ENCODE data around the gene DTYMK. TPM values are rescaled to one million over a fixed set of nuclear protein-coding genes. Genes with fewer than 3 reads are reported as not detected.

DTYMK gene
- total and polyA plus RNA-seq, 10 of the 15 experiments (the other 5 are each of a cell fraction or from before 2014, with no cell fraction given), result 7.0 to 220 (median 59.3) TPM

- in situ Hi-C loops (cut with MboI), result no loop called here
- no peak for ATAC-seq
- FAIRE-seq, result no peak
- H3K4me2 ChIP-seq (ENCODE audit: control insufficient read depth, insufficient read depth), result no peak overlapping the region
- H3K4me3 ChIP-seq, result no peak overlapping the region
- H3K4me1 ChIP-seq (ENCODE audit: control insufficient read depth, insufficient read depth, low read length), result peaks cover 7% of the 10 kb centered on the region; the same call in 1 of the 2 replicates
- ChIA-PET SMC1A (ENCODE audit: uncharacterized antibody, unreplicated experiment) (interaction anchor here (1.3 kb wide), 1 partner anchor 15 kb away, joined by 3 read pairs; no protein-coding TSS in a partner anchor), RAD21 (ENCODE audit: unreplicated experiment) (no interaction called here), POLR2A (no interaction called here), CTCF (no interaction called here)
- no peak overlapping the region for H3K27ac ChIP-seq (ENCODE audit: control insufficient read depth, insufficient read depth)
- peaks cover 38% of the 10 kb centered on the region for H3K79me2 ChIP-seq (ENCODE audit: control insufficient read depth, insufficient read depth, low read length)
- H3K27me3 ChIP-seq (replicated peaks in 1 of 2; ENCODE audit: control insufficient read depth in 2 of 2, insufficient read depth in 2 of 2, low read length in 1 of 2), result no peaks in the 10 kb centered on the region
- H3K36me3 ChIP-seq (ENCODE audit: control insufficient read depth in 2 of 2, insufficient read depth in 2 of 2, low read length in 1 of 2), result peaks cover 12 to 22% of the 10 kb centered on the region in 2 experiments; a peak in 3 of 4 replicates
- no TSS peak for BruUV-seq (replicated peaks)
- intact Hi-C loops (cut with micrococcal nuclease; ENCODE audit: unreplicated experiment), result no loop called here
- DNase-seq (ENCODE audit: low read depth, low spot score), result no peak
- 0 out of 2 replicates have a peak, but pooled peaks cover 2% of the 10 kb centered on the region for H4K20me1 ChIP-seq (ENCODE audit: control insufficient read depth, insufficient read depth)
- H2AFZ ChIP-seq (ENCODE audit: control insufficient read depth, low read depth, low read length), result no peak overlapping the region
- H3K9me3 ChIP-seq (replicated peaks; ENCODE audit: control insufficient read depth, insufficient read depth, low read length), result no peaks in the 10 kb centered on the region
- 97% methylated on average over 33 of the region's 39 CpGs for WGBS (ENCODE audit: insufficient coverage, insufficient replicate concordance, low lambda C conversion rate, missing lambda C conversion rate)
- no peak overlapping the region for H3K9ac ChIP-seq (ENCODE audit: control insufficient read depth, insufficient read depth, low read length)
- TF ChIP-seq, protein P1, sequence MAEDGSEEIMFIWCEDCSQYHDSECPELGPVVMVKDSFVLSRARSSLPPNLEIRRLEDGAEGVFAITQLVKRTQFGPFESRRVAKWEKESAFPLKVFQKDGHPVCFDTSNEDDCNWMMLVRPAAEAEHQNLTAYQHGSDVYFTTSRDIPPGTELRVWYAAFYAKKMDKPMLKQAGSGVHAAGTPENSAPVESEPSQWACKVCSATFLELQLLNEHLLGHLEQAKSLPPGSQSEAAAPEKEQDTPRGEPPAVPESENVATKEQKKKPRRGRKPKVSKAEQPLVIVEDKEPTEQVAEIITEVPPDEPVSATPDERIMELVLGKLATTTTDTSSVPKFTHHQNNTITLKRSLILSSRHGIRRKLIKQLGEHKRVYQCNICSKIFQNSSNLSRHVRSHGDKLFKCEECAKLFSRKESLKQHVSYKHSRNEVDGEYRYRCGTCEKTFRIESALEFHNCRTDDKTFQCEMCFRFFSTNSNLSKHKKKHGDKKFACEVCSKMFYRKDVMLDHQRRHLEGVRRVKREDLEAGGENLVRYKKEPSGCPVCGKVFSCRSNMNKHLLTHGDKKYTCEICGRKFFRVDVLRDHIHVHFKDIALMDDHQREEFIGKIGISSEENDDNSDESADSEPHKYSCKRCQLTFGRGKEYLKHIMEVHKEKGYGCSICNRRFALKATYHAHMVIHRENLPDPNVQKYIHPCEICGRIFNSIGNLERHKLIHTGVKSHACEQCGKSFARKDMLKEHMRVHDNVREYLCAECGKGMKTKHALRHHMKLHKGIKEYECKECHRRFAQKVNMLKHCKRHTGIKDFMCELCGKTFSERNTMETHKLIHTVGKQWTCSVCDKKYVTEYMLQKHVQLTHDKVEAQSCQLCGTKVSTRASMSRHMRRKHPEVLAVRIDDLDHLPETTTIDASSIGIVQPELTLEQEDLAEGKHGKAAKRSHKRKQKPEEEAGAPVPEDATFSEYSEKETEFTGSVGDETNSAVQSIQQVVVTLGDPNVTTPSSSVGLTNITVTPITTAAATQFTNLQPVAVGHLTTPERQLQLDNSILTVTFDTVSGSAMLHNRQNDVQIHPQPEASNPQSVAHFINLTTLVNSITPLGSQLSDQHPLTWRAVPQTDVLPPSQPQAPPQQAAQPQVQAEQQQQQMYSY (CRISPR knock-in tag; IDR thresholded peaks at IDR 0.05), result no peak
- TF ChIP-seq SUPT20H (IDR thresholded peaks at IDR 0.05; ENCODE audit: borderline replicate concordance, control insufficient read depth, low read depth, low read length) (no peak), RELA (IDR thresholded peaks at IDR 0.05; ENCODE audit: borderline replicate concordance, partially characterized antibody) (no peak), SMC3 (IDR thresholded peaks at IDR 0.05; ENCODE audit: borderline replicate concordance, low read length) (no peak), RUNX3 (IDR thresholded peaks at IDR 0.05; ENCODE audit: low read length) (no peak), SPI1 (IDR thresholded peaks at IDR 0.05; ENCODE audit: borderline replicate concordance, insufficient read depth, low read depth, low read length) (no peak), PKNOX1 (IDR thresholded peaks at IDR 0.05) (no peak), MTA3 (IDR thresholded peaks at IDR 0.05; ENCODE audit: borderline replicate concordance, low read length) (no peak)
- TF ChIP-seq, protein P2, sequence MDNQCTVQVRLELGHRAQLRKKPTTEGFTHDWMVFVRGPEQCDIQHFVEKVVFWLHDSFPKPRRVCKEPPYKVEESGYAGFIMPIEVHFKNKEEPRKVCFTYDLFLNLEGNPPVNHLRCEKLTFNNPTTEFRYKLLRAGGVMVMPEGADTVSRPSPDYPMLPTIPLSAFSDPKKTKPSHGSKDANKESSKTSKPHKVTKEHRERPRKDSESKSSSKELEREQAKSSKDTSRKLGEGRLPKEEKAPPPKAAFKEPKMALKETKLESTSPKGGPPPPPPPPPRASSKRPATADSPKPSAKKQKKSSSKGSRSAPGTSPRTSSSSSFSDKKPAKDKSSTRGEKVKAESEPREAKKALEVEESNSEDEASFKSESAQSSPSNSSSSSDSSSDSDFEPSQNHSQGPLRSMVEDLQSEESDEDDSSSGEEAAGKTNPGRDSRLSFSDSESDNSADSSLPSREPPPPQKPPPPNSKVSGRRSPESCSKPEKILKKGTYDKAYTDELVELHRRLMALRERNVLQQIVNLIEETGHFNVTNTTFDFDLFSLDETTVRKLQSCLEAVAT (IDR thresholded peaks at IDR 0.05), result no peak
These were observed 53.9 kb downstream of the DTYMK start for GRCh38 chr2:241632478-241633325.

Data from GM12878 (cell line).